GM12872 (cell line): ENCODE measurements around the gene HLA-F.

Source experiments
- TF ChIP-seq, protein P1 (sequence below): IDR thresholded peaks from 3 replicates; pipeline ENCODE4 v1.5.1; 2011; ENCODE audit warnings: low read depth, mild to moderate bottlenecking, low read length, moderate library complexity; ENCODE audit not compliant: insufficient read depth

HLA-F gene

DNA sequence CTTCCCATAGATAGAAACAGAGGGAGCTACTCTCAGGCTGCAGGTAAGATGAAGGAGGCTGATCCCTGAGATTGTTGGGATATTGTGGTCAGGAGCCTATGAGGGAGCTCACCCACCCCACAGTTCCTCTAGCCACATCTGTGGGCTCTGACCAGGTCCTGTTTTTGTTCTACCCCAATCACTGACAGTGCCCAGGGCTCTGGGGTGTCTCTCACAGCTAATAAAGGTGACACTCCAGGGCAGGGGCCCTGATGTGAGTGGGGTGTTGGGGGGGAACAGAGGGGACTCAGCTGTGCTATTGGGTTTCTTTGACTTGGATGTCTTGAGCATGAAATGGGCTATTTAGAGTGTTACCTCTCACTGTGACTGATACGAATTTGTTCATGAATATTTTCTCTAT is 2.8 kb downstream of the HLA-F start:
- TF ChIP-seq, protein P1, sequence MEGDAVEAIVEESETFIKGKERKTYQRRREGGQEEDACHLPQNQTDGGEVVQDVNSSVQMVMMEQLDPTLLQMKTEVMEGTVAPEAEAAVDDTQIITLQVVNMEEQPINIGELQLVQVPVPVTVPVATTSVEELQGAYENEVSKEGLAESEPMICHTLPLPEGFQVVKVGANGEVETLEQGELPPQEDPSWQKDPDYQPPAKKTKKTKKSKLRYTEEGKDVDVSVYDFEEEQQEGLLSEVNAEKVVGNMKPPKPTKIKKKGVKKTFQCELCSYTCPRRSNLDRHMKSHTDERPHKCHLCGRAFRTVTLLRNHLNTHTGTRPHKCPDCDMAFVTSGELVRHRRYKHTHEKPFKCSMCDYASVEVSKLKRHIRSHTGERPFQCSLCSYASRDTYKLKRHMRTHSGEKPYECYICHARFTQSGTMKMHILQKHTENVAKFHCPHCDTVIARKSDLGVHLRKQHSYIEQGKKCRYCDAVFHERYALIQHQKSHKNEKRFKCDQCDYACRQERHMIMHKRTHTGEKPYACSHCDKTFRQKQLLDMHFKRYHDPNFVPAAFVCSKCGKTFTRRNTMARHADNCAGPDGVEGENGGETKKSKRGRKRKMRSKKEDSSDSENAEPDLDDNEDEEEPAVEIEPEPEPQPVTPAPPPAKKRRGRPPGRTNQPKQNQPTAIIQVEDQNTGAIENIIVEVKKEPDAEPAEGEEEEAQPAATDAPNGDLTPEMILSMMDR = no peak

DNA sequence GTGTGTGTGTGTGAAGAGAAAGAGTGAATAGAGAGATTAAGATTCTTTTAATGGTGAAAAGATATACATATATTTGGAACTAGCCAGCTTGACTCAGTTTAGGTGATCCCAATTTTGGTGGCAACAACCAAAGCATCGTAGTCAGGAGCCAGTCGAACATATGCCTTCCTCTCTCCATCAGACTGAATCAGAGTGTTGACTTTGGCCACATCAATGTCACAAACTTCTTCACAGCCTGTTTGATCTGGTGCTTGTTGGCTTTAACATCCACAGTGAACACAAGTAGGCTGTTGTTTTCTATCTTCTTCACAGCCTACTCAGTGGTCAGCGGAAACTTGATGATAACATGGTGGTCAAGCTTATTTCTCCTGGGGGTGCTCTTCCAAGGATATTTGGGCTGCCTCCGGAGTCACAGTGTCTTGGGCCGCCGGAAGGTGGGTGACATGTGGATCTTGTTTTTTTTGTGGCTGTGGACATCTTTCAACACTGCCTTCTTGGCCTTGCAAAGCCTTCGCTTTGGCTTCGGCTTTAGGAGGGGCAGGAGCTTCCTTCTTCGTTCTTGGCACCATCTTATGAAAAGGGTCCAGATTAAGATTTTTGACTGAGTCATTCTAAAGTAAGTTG is 3.4 kb downstream of the HLA-F start:
- TF ChIP-seq, protein P1 = no peak

DNA sequence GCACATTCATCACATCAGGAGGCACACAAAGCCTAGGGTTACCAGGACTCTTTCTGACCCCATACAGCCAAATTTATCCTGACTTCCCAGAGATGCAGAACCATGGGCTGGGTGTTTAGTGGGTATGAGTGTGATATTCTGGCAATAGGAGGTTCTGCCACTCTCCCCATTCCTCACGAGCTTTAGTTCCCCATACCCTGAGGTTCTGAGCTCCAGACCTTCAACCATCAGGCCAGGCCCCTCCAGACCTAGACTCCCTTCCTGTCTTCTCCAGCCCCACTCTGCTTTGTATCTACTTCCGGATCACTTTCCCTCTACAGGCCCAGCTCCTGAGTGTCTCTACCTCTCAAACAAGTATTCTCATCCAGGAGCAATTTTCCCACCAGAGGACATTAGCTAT is 4.4 kb downstream of the HLA-F start:
- TF ChIP-seq, protein P1 = no peak

DNA sequence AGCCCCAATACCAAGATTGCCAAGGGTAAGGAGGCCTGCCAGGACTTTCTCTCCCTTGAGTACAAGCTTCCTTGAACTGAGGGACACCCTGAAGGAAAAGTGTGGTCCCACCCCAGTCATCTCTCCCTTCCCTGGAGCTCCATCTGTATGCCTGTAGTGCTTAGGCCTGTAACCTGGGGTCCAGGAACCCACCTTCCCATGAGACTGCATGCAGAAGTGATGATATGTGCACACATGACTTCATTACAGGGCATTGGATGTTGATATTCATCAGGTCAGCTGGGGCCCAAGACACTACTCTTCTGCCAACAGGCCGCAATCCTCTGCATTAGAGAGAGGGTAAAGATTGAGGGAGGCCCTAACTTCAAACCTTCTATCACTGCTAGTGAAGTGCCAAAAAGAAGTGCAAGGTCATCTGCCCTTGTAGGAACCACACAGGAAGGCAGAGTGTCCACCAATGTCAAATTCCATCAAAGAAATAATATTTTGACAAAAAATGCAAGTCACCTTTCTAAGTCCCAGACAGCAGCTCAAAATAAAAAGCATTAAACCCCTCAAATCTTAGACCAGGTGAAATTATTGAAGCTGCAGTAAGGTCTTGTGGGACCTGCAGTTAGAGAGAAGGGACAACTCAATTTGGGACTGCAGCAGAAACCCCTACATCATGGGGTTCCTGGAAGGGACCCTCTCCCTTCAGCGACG is 5.1 kb downstream of the HLA-F start:
- TF ChIP-seq, protein P1 = no peak

DNA sequence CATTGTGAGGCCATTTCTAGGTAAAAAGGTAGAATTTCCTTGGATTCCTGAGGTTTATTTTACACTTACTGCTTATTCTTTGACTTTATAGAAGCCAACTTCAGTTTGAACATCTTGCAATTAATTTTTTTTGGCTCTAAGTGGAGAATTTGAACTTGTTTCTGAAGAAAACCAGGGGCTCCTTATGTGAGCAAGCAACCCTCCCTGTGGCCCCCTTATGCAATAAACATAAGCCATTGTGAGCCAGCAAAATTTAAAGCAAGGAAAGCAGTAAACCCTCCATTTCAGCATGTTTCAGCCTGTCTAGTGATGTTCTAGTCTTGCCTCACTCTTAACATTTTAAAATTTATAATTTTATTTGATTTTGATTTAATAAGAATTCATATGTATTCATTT is 5.6 kb downstream of the HLA-F start:
- TF ChIP-seq, protein P1 = no peak

DNA sequence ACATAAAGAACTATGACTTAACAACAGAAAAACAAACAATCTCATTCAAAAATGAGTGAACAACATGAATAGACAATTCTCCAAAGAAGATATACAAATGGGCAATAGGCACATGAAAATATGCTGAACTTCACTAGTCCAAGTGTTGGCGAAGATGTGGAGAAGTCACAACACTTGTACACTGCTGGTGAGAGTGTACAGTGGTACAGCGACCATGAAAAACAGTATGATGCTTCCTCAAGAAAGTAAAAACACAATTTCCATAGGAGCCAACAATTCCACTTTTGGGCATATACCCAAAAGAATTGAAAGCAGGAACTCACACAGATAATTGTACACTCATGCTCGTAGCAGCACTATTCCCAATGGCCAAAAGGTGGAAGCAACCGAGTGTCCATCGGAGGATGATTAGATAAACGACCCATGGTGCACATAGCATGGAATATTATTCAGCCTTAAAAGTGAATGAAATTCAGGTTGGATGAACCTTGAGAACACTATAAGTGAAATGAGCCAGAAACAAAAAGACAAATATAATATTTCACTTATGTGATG is 6.6 kb downstream of the HLA-F start:
- TF ChIP-seq, protein P1 = no peak

DNA sequence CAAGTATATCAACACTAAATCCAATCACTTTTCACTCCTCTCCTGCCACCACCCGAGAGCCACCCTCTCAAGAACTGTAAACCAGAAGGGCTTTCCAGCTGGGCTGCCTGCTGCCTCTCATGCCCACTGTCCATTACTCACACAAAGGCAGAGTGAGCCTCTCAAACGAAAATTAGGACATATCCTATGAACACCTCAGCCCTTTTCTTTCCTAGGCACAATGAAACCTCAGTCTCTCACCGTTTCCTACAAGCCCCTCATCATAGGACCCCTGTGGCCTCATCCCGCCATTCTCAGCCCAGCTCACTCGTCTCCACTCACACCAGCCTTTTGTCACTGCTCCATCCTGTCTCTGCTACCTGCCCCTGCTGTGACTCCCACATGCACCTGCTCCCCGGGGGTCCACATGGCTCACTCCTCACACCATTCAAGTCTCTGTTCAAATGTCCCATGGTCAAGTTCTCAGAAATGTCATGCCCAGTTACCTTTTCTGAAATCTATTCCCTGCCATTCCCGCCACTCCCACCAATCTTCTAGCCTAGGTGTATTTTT is 7.4 kb downstream of the HLA-F start:
- TF ChIP-seq, protein P1 = no peak
